Memory B cell (primary cell): ENCODE measurements around the gene ALDH1L1.
A peak's percentile ranks its signal among the peaks of the same experiment; 100 is the strongest.

ENCODE experiments used
- ATAC-seq: fragments of 150-1000 bp; cut with Tn5 transposase; 2 replicates; pipeline ENCODE4 v1.10.0; 2021; ENCODE audit warnings: low read depth, mild to moderate bottlenecking, moderate library complexity
- DNase-seq, 2 donors: peaks; one replicate each; pipeline ENCODE4 v3.0.0; 2022; ENCODE audit warnings: low spot score in 2 of 2
- H3K27ac Mint-ChIP-seq: one replicate; pipeline ENCODE4 v1.8.0; 2022; ENCODE audit warnings: mild to moderate bottlenecking, moderate library complexity, mixed read lengths
- H3K27me3 Mint-ChIP-seq: one replicate; pipeline ENCODE4 v1.8.0; 2022; ENCODE audit warnings: mixed read lengths
- H3K36me3 Mint-ChIP-seq: one replicate; pipeline ENCODE4 v1.8.0; 2022; ENCODE audit warnings: mild to moderate bottlenecking, mixed read lengths
- H3K4me1 Mint-ChIP-seq: one replicate; pipeline ENCODE4 v1.8.0; 2022; ENCODE audit warnings: mixed read lengths
- H3K4me3 Mint-ChIP-seq: one replicate; pipeline ENCODE4 v1.8.0; 2022; ENCODE audit warnings: mild to moderate bottlenecking, moderate library complexity, mixed read lengths
- H3K9me3 Mint-ChIP-seq: one replicate; pipeline ENCODE4 v1.8.0; 2022; ENCODE audit warnings: mixed read lengths

The ALDH1L1 gene

GRCh38 chr3:126057936-126058335 is 122.5 kb downstream of the ALDH1L1 start:
- ATAC-seq (no peak), DNase-seq (no peak)
- no peaks in the 10 kb centered on the region for H3K9me3 Mint-ChIP-seq
- H3K4me1 Mint-ChIP-seq = peaks cover 13% of the 10 kb centered on the region
- H3K27ac Mint-ChIP-seq = no peak overlapping the region
- no peak overlapping the region for H3K4me3 Mint-ChIP-seq
- peaks cover 7% of the 10 kb centered on the region for H3K36me3 Mint-ChIP-seq
- H3K27me3 Mint-ChIP-seq = no peaks in the 10 kb centered on the region

GRCh38 chr3:126057501-126057819 is 122.9 kb downstream of the ALDH1L1 start:
- ATAC-seq = no peak
- Mint-ChIP-seq H3K9me3 (no peaks in the 10 kb centered on the region), H3K36me3 (peaks cover 7% of the 10 kb centered on the region)

GRCh38 chr3:126056681-126057500 is 123.5 kb downstream of the ALDH1L1 start:
- ATAC-seq = no peak
- Mint-ChIP-seq H3K4me3 (no peak overlapping the region), H3K36me3 (peaks cover 7% of the 10 kb centered on the region), H3K27me3 (no peaks in the 10 kb centered on the region), H3K4me1 (peaks cover 24% of the 10 kb centered on the region), H3K27ac (no peak overlapping the region), H3K9me3 (no peaks in the 10 kb centered on the region)
- DNase-seq = no peak

More at GRCh38 chr3:126057501-126057819, 122.9 kb downstream of the ALDH1L1 start:
- no peak for DNase-seq
- no peak overlapping the region for H3K4me3 Mint-ChIP-seq
- no peak overlapping the region for H3K27ac Mint-ChIP-seq
- H3K4me1 Mint-ChIP-seq = peaks cover 18% of the 10 kb centered on the region
- H3K27me3 Mint-ChIP-seq = no peaks in the 10 kb centered on the region

GRCh38 chr3:126056088-126056487 is 124.3 kb downstream of the ALDH1L1 start:
- no peak for DNase-seq
- peaks cover 24% of the 10 kb centered on the region for H3K4me1 Mint-ChIP-seq
- H3K4me3 Mint-ChIP-seq = no peak overlapping the region
- H3K9me3 Mint-ChIP-seq = no peaks in the 10 kb centered on the region
- H3K36me3 Mint-ChIP-seq = peaks cover 5% of the 10 kb centered on the region
- no peak for ATAC-seq
- H3K27ac Mint-ChIP-seq = no peak overlapping the region
- H3K27me3 Mint-ChIP-seq = no peaks in the 10 kb centered on the region

- Mint-ChIP-seq H3K4me1 (peaks cover 24% of the 10 kb centered on the region), H3K9me3 (no peaks in the 10 kb centered on the region), H3K36me3 (peaks cover 9% of the 10 kb centered on the region), H3K27me3 (no peaks in the 10 kb centered on the region), H3K27ac (no peak overlapping the region), H3K4me3 (no peak overlapping the region)
- DNase-seq = no peak
- no peak for ATAC-seq
These were observed 125.5 kb downstream of the ALDH1L1 start for GRCh38 chr3:126054870-126055269.

- Mint-ChIP-seq H3K27me3 (no peaks in the 10 kb centered on the region), H3K4me3 (no peak overlapping the region), H3K4me1 (peaks cover 24% of the 10 kb centered on the region), H3K36me3 (peaks cover 9% of the 10 kb centered on the region), H3K9me3 (no peaks in the 10 kb centered on the region), H3K27ac (peak overlapping the region; percentile 24)
- DNase-seq = no peak
- ATAC-seq = no peak
These were observed 126.3 kb downstream of the ALDH1L1 start for GRCh38 chr3:126053949-126054569.
